Measurements from ENCODE around the gene C22orf31.

C22orf31 gene

DNA sequence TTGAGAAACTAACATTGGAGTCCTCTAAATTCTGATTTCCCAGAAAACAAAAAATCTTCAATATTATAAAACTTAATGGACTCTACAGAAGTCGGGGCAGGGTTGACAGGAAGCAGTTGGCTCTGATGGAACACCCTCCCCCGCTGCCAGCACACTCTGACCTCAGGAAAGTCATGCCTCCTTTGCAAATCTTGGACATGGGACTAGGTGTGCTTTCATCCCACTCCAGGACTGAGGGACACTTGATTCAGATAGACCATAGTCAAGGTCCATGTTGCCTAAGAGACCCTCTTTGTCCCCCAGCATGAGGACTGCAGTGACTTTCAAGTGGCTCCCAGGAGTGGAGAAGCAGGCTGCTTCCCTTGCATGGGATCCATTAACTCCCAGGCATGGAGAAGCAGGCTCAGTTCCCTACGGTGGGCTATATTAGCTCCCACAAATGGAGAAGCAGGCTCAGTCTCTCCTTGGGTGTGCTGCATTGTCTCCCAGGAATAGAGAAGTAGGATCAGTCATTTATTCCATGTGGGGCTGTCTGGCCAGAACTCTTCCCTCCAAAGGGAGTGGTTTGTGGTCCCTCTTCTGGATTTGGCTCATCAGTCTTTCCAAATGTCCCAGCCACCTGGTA is 38.3 kb downstream of the C22orf31 start:
- DNase-seq = no peak

DNA sequence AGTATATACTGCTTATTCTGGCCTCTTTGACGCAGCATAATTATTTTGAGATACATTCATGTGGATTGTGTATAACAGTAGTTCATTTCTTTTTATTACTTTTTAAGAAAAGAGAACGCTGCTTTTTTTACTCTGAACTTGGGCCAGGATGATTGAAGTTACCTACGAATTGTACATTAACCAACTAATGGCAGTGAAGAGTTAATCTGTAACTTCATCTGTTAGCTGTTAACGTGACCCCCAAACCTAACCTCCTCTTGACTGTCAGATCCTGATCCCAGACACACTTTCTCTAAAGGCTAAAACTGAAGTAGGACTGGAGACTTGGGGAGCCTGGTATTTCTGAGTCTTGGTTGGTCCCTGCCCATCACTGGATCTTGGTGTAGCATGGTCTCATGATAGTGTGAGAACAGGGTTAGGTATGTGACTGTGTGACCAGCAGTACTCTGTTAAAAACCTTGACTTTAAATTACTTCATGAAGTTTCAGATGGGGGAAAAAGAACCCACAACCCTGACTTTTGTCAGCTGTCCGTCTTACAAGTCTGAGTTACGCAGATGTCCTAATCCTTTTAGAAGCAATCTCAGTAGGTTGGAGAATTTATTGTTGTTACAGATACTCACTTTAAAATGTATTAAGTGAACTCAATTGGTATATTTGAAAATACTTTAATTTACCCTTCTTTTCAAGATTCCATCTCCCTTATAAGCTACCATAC is 39.4 kb downstream of the C22orf31 start:
- no peak for DNase-seq

DNA sequence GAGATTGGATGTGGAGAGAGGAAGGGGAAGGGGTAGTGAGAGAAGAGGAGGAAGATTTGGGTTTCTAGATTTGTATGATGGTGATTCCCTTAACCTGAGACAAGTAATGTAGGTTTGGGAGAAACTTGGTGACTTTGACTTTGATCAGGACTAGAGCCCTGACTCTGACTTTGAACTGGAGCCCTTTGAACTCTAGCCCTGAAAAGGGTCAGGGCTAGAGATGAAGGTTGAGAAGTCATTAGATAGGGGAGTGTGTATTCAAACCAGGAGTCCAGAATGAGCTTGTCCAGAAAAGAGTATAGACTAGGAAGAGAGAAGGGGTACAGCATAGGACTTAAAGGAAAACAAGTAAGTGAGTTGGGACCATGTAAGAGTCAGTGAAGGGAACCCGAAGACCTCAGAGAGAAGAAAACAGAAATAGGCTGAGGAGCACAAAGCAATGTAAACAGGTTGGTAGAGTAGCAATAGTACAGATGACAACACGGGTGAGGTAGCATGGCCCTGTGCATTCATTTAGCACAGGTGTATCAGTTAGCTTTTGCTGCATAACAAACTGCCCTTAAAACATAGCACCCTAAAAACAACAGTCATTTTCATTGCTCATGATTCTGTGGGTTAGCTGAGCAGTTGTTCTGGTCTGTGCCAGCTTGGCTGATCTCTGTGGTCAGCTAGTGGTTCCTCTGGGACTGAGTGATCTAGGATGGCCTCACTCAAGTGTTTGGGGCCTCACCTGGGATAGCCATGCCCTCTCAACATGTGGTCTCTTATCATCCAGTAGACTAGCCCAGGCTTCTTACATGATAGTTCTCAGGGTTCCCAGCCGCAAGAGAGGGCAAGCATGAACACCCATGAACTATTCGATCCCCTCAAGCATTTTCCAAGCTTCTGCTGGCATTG is 43.1 kb downstream of the C22orf31 start:
- DNase-seq = no peak

DNA sequence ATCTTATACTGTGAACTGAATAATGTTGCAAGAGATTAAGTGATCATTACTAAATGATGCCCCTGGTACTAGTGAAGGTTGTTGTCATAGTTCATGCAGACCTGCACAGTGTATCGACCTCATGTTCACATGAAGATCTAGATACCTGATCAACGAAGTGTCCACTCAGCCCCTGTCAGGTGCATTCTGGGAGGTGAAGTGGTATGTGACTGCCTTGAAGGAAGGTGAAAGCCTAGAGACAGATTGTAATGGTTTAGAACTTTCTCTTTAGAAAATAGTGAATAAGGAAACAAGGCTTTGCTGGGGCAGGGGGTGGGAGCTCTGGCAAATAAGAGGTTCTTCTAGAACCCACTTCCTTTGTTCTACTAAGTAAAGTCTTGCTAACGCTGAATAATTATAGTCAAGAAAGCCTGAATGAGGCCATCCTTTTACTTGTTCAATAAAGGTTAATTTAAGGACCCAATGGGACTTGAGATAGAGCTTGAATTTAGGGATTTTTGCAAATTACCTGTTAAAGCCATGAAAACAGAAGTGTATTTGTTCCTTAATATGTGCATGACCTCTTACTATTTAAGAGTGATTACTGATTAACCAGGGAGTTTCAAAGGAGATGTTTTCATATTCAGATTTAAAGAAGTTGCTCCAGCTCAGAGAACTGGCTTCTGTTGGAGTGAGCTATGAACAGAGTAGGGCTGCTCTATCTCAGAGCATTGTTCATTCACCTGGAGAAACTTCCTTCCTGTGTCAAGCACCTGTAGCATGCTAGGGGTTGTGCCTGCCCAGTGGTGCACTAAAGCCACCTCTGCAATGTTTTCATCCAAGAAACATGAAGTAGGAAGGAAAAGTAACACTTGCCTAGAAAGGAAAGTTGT is 45.3 kb downstream of the C22orf31 start:
- no peak for DNase-seq

DNA sequence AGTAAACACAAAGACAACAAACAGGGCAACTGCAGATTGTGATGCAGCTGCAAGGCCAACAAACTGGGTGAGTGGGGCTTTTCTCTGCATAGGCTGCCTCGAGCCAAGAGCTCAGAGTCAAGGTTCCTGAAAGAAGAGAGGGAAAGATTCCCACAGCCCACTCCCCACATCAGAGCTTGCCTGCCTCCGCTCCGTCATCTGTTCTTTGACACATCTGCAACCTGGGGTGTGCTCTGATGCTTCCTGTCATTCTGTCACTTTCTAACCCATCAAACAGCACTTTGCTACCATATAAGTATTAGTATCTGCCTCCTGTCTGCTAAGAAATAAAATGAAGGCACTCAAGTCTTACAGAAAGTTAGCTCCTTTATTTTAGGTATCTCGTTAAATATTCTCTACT is 46.9 kb downstream of the C22orf31 start:
- DNase-seq = no peak

DNA sequence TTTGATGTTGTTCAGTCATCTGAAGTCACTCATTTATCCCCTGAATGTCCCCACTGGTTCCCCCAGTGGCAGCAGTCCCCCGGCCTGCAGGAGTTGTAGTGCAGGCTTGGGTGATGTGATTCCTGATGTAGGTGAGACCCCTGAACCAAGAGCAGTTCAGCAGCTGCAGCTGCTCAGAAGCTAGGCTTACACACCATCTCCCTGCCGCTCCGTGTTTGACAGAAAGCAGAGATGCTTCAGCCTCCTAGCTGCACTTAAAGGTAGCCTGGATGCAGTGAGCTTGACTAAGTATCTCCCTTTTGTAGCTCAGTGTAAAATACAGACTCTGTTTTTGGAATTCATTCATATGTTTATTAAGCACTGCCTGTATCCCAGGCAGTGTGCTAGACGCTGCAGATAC is 47.3 kb downstream of the C22orf31 start:
- no peak for DNase-seq

DNA sequence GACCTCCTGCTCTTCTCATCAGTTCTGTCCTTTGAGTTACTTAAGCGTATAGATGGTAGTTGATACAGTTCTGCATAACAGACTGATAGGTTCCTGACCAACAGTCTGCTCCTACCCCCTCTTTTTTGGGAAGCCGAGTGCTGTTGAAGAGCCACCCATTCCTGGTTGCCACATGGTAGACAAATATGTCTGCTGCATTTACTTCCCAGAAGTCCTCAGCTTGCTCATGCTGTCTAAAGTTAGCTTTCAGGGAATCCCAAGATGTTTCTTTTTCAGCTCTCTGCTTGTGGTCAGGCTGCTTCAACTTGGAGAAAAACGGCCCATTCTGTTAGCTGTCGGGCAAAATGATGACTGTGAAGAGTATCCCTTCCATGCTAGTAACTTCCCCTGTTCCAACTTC is 48.7 kb downstream of the C22orf31 start:
- DNase-seq = no peak

DNA sequence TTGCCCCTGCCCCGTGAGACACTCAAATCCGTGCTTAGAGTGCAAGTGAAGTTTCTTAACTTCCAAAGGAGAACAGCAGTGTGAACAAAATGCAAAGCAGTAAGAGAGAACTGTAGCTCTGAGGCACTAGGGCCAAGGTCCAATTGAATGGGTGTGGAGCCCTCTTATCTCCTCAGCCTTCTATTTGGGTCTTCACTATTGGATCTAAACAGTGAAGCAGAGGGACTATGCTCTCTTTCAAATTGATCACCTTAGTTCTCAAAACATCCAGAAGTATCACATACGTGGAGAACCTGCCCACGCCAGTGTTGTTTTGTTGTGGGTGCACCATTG is 49.6 kb downstream of the C22orf31 start:
- DNase-seq = no peak

DNA sequence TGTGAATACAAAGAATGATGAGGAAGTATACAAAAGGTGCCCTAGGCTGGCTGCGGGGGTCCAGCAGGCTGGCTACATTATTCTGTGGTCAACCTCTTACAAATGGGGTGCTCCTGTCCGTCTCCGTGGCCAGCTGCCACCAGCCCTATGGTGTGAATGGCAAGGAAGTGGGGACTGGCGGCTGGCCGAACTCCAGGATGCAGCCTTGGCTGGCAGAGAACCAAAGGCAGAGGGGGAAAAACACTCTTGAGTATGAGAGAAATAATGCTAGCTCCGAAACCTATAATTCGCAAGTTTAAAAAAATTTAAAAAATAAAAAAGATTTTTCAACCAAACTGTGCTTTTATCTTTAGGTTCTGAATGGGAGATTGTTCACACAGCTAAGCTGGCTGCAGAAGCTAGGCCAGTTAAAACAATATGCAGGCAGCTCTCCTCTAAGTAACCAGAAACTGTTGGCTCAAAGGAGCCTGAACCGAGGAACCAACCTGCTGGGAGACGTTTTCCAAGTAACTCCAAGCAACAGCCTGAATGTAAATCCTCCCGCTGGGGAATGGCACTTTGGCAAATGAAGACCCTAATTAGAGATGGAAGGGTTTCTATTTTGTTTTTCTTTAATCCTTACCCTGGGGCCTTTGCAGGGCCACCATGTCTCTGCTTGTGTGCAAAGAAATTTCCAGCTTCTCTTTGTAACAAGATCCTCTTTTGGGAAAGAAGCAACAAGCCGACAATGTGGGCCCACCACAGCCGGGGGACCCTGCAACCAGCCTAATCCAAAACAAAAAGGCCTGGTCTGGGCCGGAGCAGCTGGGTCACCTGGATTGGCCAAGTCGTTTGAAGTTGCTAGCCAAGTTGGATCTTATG is 50.2 kb downstream of the C22orf31 start:
- DNase-seq = no peak

DNA sequence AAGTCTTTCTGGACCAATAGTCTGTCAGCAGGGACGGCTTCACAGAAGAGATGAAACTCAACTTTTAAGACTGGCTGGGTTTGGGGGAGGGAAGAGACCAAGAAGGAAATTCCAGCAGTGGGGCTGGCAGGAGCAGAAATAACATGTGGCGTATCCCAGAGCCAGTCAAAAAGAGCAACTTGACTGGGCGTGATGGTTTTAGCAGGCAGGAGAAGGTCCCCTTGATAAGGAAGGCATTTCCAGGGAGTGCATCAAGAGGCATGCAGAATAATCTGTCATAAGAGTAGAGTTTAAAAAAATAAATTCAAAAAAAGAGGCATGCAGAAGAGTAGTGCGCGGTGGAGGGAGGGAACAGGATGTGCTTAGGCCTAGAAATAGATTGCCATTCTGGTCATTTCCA is 52.5 kb downstream of the C22orf31 start:
- no peak for DNase-seq
